GM18508 (cell line): Measurements from ENCODE around the gene PLEKHG7.
"Not testable (repeated sequence)": the region's sequence is repeated elsewhere in the genome, so short reads cannot be mapped to it uniquely, and the experiment has no call there.

Experiments
- ATAC-seq: cut with Tn5 transposase; IDR thresholded peaks from one replicate; pipeline ENCODE4 v1.9.1; 2021; ENCODE audit warnings: moderate number of reproducible peaks; ENCODE audit not compliant: insufficient read depth, unreplicated experiment

PLEKHG7 gene

GRCh38 chr12:92743026-92743425 lies 40.2 kb downstream of the PLEKHG7 start:
- no peak for ATAC-seq

- no peak for ATAC-seq
These were observed 43.2 kb downstream of the PLEKHG7 start for GRCh38 chr12:92745856-92746550.

- ATAC-seq, result no peak
These were observed 44.4 kb downstream of the PLEKHG7 start for GRCh38 chr12:92747151-92747550.

- ATAC-seq, result not testable (repeated sequence)
These were observed 46.9 kb downstream of the PLEKHG7 start for GRCh38 chr12:92749691-92750090.

- no peak for ATAC-seq
These were observed 51.4 kb downstream of the PLEKHG7 start for GRCh38 chr12:92753976-92754885.

- no peak for ATAC-seq
These were observed 54.3 kb downstream of the PLEKHG7 start for GRCh38 chr12:92756898-92757596.

GRCh38 chr12:92757597-92758121 lies 54.9 kb downstream of the PLEKHG7 start:
- no peak for ATAC-seq

- no peak for ATAC-seq
These were observed 57.0 kb downstream of the PLEKHG7 start for GRCh38 chr12:92759634-92760268.

GRCh38 chr12:92762773-92763172 lies 60.0 kb downstream of the PLEKHG7 start:
- ATAC-seq, result no peak

- no peak for ATAC-seq
These were observed 62.0 kb downstream of the PLEKHG7 start for GRCh38 chr12:92764831-92765230.

GRCh38 chr12:92765871-92766270 lies 63.1 kb downstream of the PLEKHG7 start:
- ATAC-seq, result no peak

GRCh38 chr12:92769124-92769901 lies 66.5 kb downstream of the PLEKHG7 start:
- peak; percentile 83 for ATAC-seq

- no peak for ATAC-seq
These were observed 68.2 kb downstream of the PLEKHG7 start for GRCh38 chr12:92771001-92771400.

GRCh38 chr12:92775416-92775815 lies 72.6 kb downstream of the PLEKHG7 start:
- no peak for ATAC-seq

- ATAC-seq, result no peak
These were observed 75.7 kb downstream of the PLEKHG7 start for GRCh38 chr12:92778525-92778924.

GRCh38 chr12:92779902-92780301 lies 77.1 kb downstream of the PLEKHG7 start:
- ATAC-seq, result no peak

GRCh38 chr12:92784356-92784755 lies 81.6 kb downstream of the PLEKHG7 start:
- no peak for ATAC-seq

GRCh38 chr12:92784797-92785562 lies 82.2 kb downstream of the PLEKHG7 start:
- ATAC-seq, result peak; percentile 89

- ATAC-seq, result no peak
These were observed 82.8 kb downstream of the PLEKHG7 start for GRCh38 chr12:92785563-92785950.
